ENCODE data around the gene DACT2. TPM values are rescaled to one million over a fixed set of nuclear protein-coding genes. Genes with fewer than 3 reads are reported as not detected.

Gene DACT2
- total and polyA plus RNA-seq, 2 of the 8 experiments (the other 6 are each of a cell fraction or from before 2014, with no cell fraction given), result 2.9 to 3.1 TPM

DNA sequence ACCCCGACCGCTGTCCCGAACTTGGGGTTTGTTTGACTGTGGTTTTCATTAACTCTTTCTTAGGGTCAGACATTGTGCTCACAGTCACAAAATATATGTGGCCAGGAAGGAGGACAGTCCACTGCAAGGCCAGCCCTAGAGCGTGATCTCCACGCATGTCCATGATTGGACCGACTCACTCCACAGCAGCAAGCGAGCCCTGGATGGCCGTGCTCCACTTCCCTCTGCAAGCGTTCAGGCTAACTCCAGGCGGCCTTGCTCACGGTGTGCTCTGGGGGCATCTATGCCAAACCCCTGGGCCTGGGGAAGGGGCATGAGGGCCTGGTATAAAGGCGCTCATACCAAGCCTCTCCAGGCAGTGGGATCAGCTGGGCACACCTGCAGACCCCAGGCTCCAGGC is 5.6 kb downstream of the DACT2 start (continued):
- TF ChIP-seq CEBPB (IDR thresholded peaks at IDR 0.05; ENCODE audit: low read depth, low read length), result no peak
- TF ChIP-seq EGR1 (IDR thresholded peaks at IDR 0.05; ENCODE audit: borderline replicate concordance, low read depth, low read length), result no peak
- TF ChIP-seq EZH2 (IDR thresholded peaks at IDR 0.05; ENCODE audit: low read depth, low read length, severe bottlenecking), result no peak
- no peak for TF ChIP-seq KDM5A (IDR thresholded peaks at IDR 0.05; ENCODE audit: low read length)
- TF ChIP-seq EP300 (IDR thresholded peaks at IDR 0.05; ENCODE audit: borderline replicate concordance in 1 of 2, low read depth in 2 of 2, low read length in 2 of 2), result no peak
- no peak for TF ChIP-seq RFX5 (IDR thresholded peaks at IDR 0.05; ENCODE audit: borderline replicate concordance, low read depth, low read length)
